ENCODE results near the gene INF2.
A peak's percentile ranks its signal among the peaks of the same experiment; 100 is the strongest.
"Not testable (repeated sequence)": the region's sequence is repeated elsewhere in the genome, so short reads cannot be mapped to it uniquely, and the experiment has no call there.

The INF2 gene

GRCh38 chr14:104739546-104740516, 50.4 kb downstream of the INF2 start:
- DNase-seq = no peak

- no peak for DNase-seq
Measured at GRCh38 chr14:104741108-104741802, 51.8 kb downstream of the INF2 start.

- no peak for DNase-seq
Measured at GRCh38 chr14:104741803-104742251, 52.4 kb downstream of the INF2 start.

GRCh38 chr14:104742586-104743455, 53.4 kb downstream of the INF2 start:
- DNase-seq = no peak

- DNase-seq = no peak
Measured at GRCh38 chr14:104743461-104744380, 54.3 kb downstream of the INF2 start.

- no peak for DNase-seq
Measured at GRCh38 chr14:104744484-104744883, 55.1 kb downstream of the INF2 start.

GRCh38 chr14:104745431-104745830, 56.0 kb downstream of the INF2 start:
- no peak for DNase-seq

- DNase-seq = no peak
Measured at GRCh38 chr14:104746071-104746545, 56.7 kb downstream of the INF2 start.

- DNase-seq = peak; percentile 63
Measured at GRCh38 chr14:104746934-104747481, 57.6 kb downstream of the INF2 start.

GRCh38 chr14:104747876-104748275, 58.5 kb downstream of the INF2 start:
- DNase-seq = no peak

GRCh38 chr14:104749111-104749649, 59.8 kb downstream of the INF2 start:
- no peak for DNase-seq

GRCh38 chr14:104750056-104750752, 60.8 kb downstream of the INF2 start:
- DNase-seq = no peak

- DNase-seq = not testable (repeated sequence)
Measured at GRCh38 chr14:104750753-104751057, 61.3 kb downstream of the INF2 start.

GRCh38 chr14:104751539-104752422, 62.4 kb downstream of the INF2 start:
- DNase-seq = no peak

GRCh38 chr14:104752423-104752734, 63.0 kb downstream of the INF2 start:
- DNase-seq = no peak

GRCh38 chr14:104752735-104753527, 63.5 kb downstream of the INF2 start, which contains the start of gene SIVA1:
SIVA1 (plus strand) TSS chr14:104753147; CDS start chr14:104753202, 55 bp downstream.
- DNase-seq = peak; percentile 100

- DNase-seq = peak; percentile 46
Measured at GRCh38 chr14:104753528-104754212, 64.3 kb downstream of the INF2 start.

Measured in COR-L47 (cell line).